ENCODE data around the gene MPZL3. TPM values are rescaled to one million over a fixed set of nuclear protein-coding genes. Genes with fewer than 3 reads are reported as not detected.

Gene MPZL3
- total and polyA plus RNA-seq, 4 donors: 2.5 to 6.9 (median 3.5) TPM

- no peaks in the 10 kb centered on the region for H3K27me3 ChIP-seq (ENCODE audit: control insufficient read depth in 4 of 4, insufficient read depth in 4 of 4, low read length in 3 of 4)
- TF ChIP-seq HNF4A (conservative IDR thresholded peaks at IDR 0.05) (no peak), JUND (IDR thresholded peaks at IDR 0.05) (no peak), NR2F2 (IDR thresholded peaks at IDR 0.05) (no peak), FOXA1 (IDR thresholded peaks at IDR 0.05) (no peak), HNF4G (IDR thresholded peaks at IDR 0.05) (no peak), FOXA2 (IDR thresholded peaks at IDR 0.05) (no peak), ATF3 (IDR thresholded peaks at IDR 0.05) (no peak), REST (IDR thresholded peaks at IDR 0.05) (no peak), ZBTB33 (IDR thresholded peaks at IDR 0.05) (no peak), RAD21 (IDR thresholded peaks at IDR 0.05) (no peak), RXRA (IDR thresholded peaks at IDR 0.05) (no peak), YY1 (IDR thresholded peaks at IDR 0.05) (no peak), MAX (IDR thresholded peaks at IDR 0.05) (no peak), TAF1 (conservative IDR thresholded peaks at IDR 0.05) (no peak), SP1 (IDR thresholded peaks at IDR 0.05) (no peak), GABPA (IDR thresholded peaks at IDR 0.05 in 1 of 2, conservative IDR thresholded peaks at IDR 0.05 in 1 of 2) (no peak), CTCF (IDR thresholded peaks at IDR 0.05; ENCODE audit: low read depth, low read length, missing input control) (no peak), EGR1 (IDR thresholded peaks at IDR 0.05; ENCODE audit: low read depth in 2 of 2) (no peak)
- no peaks in the 10 kb centered on the region for H3K9me3 ChIP-seq (ENCODE audit: control insufficient read depth in 4 of 4, low read length in 3 of 4)
- DNase-seq (ENCODE audit: low spot score): no peak
- H3K36me3 ChIP-seq (ENCODE audit: control insufficient read depth in 4 of 4, insufficient read depth in 3 of 4, low read depth in 1 of 4, low read length in 3 of 4): no peaks in the 10 kb centered on the region
- H3K4me1 ChIP-seq (ENCODE audit: control insufficient read depth in 4 of 4, insufficient read depth in 4 of 4, low read length in 3 of 4): peaks cover 0 to under 1% (median under 1%) of the 10 kb centered on the region in 4 donors
- no peak overlapping the region for H3K4me3 ChIP-seq (ENCODE audit: low read depth in 1 of 3, low read length in 3 of 3)
- no peak overlapping the region for H3K27ac ChIP-seq (ENCODE audit: low read depth in 1 of 2, low read length in 2 of 2)
- no peak overlapping the region for H3K9ac ChIP-seq (ENCODE audit: low read depth in 1 of 2, low read length in 2 of 2)
Observed at GRCh38 chr11:118219244-118219643, 32.9 kb downstream of the MPZL3 start.

Measured in liver (tissue), 9 donors.